ENCODE data around the gene SPANXN2. TPM values are rescaled to one million over a fixed set of nuclear protein-coding genes. Genes with fewer than 3 reads are reported as not detected.

SPANXN2 gene
- total and polyA plus RNA-seq, 5 donors, result not detected

DNA sequence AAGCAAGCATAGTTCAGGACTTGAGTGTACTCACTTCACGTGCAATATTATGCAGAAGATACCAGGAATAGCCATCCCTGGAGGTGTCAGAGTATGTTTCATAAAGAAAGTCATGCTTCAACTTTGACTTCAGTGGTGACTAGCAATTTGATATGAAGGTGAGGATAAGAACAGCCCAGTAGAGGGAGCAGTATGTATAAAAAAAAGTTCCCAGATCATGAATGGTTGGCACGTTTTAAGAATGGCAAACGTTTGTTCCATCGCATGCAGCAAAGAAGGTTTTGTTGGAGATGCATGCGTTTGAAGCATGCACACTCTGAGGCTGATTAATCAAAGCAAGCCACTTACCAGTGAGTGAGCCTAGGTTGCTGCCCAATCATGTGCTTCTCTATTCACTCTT lies 51.2 kb downstream of the SPANXN2 start:
- intact Hi-C loops (cut with DNase I), result no loop called here
- no peak overlapping the region for H3K27ac ChIP-seq (ENCODE audit: low read length)
- no peaks in the 10 kb centered on the region for H3K4me1 ChIP-seq (ENCODE audit: control insufficient read depth, insufficient read depth, low read length)
- ATAC-seq (no peak), DNase-seq (no peak)
- WGBS, result 8% methylated on average over 5 of the region's 5 CpGs
- H3K4me3 ChIP-seq (ENCODE audit: low read length), result no peak overlapping the region
- H3K9me3 ChIP-seq (ENCODE audit: control insufficient read depth, low read length), result no peaks in the 10 kb centered on the region
- no peaks in the 10 kb centered on the region for H3K27me3 ChIP-seq (ENCODE audit: control insufficient read depth, insufficient read depth)

DNA sequence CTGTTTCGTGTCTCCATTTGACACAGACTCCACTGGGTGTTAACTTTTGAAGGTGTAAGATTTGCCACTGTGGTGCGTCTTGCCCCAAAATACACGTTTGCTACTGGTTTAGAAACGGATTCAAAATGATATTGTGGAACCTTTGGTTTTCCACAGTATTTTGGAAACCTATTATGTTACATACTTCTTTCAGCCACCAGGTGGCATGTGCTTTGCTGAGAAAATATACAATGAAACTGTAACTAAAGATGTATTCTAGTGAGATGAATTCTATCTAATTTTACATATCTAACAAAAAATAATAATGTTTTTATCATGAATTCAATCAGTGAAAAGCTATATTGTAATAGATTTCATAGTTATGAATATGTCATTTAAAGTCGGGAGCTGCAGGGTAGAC lies 56.2 kb downstream of the SPANXN2 start:
- no peak overlapping the region for H3K27ac ChIP-seq (ENCODE audit: low read length)
- WGBS, result 34% methylated on average over 5 of the region's 5 CpGs
- no peak for DNase-seq
- intact Hi-C loops (cut with DNase I), result no loop called here
- H3K4me3 ChIP-seq (ENCODE audit: low read length), result no peak overlapping the region
- no peaks in the 10 kb centered on the region for H3K4me1 ChIP-seq (ENCODE audit: control insufficient read depth, insufficient read depth, low read length)
- no peaks in the 10 kb centered on the region for H3K27me3 ChIP-seq (ENCODE audit: control insufficient read depth, insufficient read depth)
- no peak for ATAC-seq
- H3K9me3 ChIP-seq (ENCODE audit: control insufficient read depth, low read length), result no peaks in the 10 kb centered on the region

DNA sequence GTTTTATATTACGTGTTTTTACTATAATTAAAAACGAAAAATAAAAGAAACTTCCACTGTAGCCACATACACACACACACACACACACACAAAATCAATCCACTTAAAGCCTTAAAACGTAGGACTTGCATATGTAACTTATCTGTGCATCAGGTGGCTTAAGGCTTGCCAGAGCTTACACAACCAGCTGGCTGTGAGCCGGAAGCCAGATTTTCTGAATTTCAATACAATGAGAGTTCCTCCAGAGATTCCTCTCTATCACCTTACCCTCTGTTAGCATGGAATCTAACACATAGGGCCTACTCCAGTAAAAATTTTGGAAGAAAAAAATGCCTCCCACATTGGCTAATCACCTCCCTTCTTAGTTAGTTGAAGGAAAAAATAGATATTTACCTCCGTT lies 56.8 kb downstream of the SPANXN2 start:
- ATAC-seq, result no peak
- no peaks in the 10 kb centered on the region for H3K9me3 ChIP-seq (ENCODE audit: control insufficient read depth, low read length)
- intact Hi-C loops (cut with DNase I), result no loop called here
- no peak overlapping the region for H3K27ac ChIP-seq (ENCODE audit: low read length)
- H3K4me1 ChIP-seq (ENCODE audit: control insufficient read depth, insufficient read depth, low read length), result no peaks in the 10 kb centered on the region
- no peak overlapping the region for H3K4me3 ChIP-seq (ENCODE audit: low read length)
- DNase-seq, result no peak
- 40% methylated on average over 5 of the region's 5 CpGs for WGBS
- no peaks in the 10 kb centered on the region for H3K27me3 ChIP-seq (ENCODE audit: control insufficient read depth, insufficient read depth)

Other genes with a start within 250 kb of the SPANXN2 start
- not detected for gene SPANXN3, start 203.3 kb downstream of the SPANXN2 start, total RNA-seq
- gene SPANXN3, start 203.3 kb downstream of the SPANXN2 start, polyA plus RNA-seq, result not detected
- 1 to 10 TPM; 1.0 to 1.5 (median 1.1) TPM for gene SLITRK4, start 84.7 kb downstream of the SPANXN2 start, total RNA-seq
- 0.38 TPM for gene SLITRK4, start 84.7 kb downstream of the SPANXN2 start, polyA plus RNA-seq
- not detected for gene UBE2NL, start 163.3 kb upstream of the SPANXN2 start, total RNA-seq
- not detected for gene UBE2NL, start 163.3 kb upstream of the SPANXN2 start, polyA plus RNA-seq

All from right cardiac atrium (tissue), 5 donors.